ENCODE measurements around the gene ZNF146.
"Not testable (repeated sequence)": the region's sequence is repeated elsewhere in the genome, so short reads cannot be mapped to it uniquely, and the experiment has no call there.

The ZNF146 gene

GRCh38 chr19:36233626-36234025 lies 18.7 kb downstream of the ZNF146 start:
- DNase-seq (ENCODE audit: low read depth in 2 of 2): not testable (repeated sequence)

GRCh38 chr19:36236304-36236945 lies 21.5 kb downstream of the ZNF146 start:
- no peak for DNase-seq (ENCODE audit: low read depth in 2 of 2)

- no peak for DNase-seq (ENCODE audit: low read depth in 2 of 2)
Measured at GRCh38 chr19:36236946-36237310, 22.0 kb downstream of the ZNF146 start.

- no peak for DNase-seq (ENCODE audit: low read depth in 2 of 2)
Measured at GRCh38 chr19:36244066-36244465, 29.2 kb downstream of the ZNF146 start.

- DNase-seq (ENCODE audit: low read depth in 2 of 2): no peak
Measured at GRCh38 chr19:36245210-36246005, 30.5 kb downstream of the ZNF146 start.

- DNase-seq (ENCODE audit: low read depth in 2 of 2): no peak
Measured at GRCh38 chr19:36246006-36246481, 31.1 kb downstream of the ZNF146 start.

- DNase-seq (ENCODE audit: low read depth in 2 of 2): no peak
Measured at GRCh38 chr19:36252047-36252446, 37.1 kb downstream of the ZNF146 start.

GRCh38 chr19:36254848-36255247 lies 39.9 kb downstream of the ZNF146 start:
- DNase-seq (ENCODE audit: low read depth in 2 of 2): no peak

GRCh38 chr19:36255316-36255715 lies 40.4 kb downstream of the ZNF146 start:
- DNase-seq (ENCODE audit: low read depth in 2 of 2): no peak

- no peak for DNase-seq (ENCODE audit: low read depth in 2 of 2)
Measured at GRCh38 chr19:36256064-36256463, 41.2 kb downstream of the ZNF146 start.

- DNase-seq (ENCODE audit: low read depth in 2 of 2): no peak
Measured at GRCh38 chr19:36256853-36257519, 42.1 kb downstream of the ZNF146 start.

- no peak for DNase-seq (ENCODE audit: low read depth in 2 of 2)
Measured at GRCh38 chr19:36257520-36257876, 42.6 kb downstream of the ZNF146 start.

GRCh38 chr19:36258028-36258875 lies 43.3 kb downstream of the ZNF146 start:
- DNase-seq (ENCODE audit: low read depth in 2 of 2): no peak

GRCh38 chr19:36259211-36259610 lies 44.3 kb downstream of the ZNF146 start:
- no peak for DNase-seq (ENCODE audit: low read depth in 2 of 2)

GRCh38 chr19:36265064-36265463 lies 50.2 kb downstream of the ZNF146 start:
- no peak for DNase-seq (ENCODE audit: low read depth in 2 of 2)

GRCh38 chr19:36265856-36266374 lies 51.0 kb downstream of the ZNF146 start:
- no peak for DNase-seq (ENCODE audit: low read depth in 2 of 2)

- DNase-seq (ENCODE audit: low read depth in 2 of 2): no peak
Measured at GRCh38 chr19:36266375-36266961, 51.6 kb downstream of the ZNF146 start.

- DNase-seq (ENCODE audit: low read depth in 2 of 2): no peak
Measured at GRCh38 chr19:36267061-36267845, 52.3 kb downstream of the ZNF146 start.

- not testable (repeated sequence) for DNase-seq (ENCODE audit: low read depth in 2 of 2)
Measured at GRCh38 chr19:36268081-36268480, 53.2 kb downstream of the ZNF146 start.

- not testable (repeated sequence) for DNase-seq (ENCODE audit: low read depth in 2 of 2)
Measured at GRCh38 chr19:36268591-36268990, 53.7 kb downstream of the ZNF146 start.
